Measurements from ENCODE around the gene MLNR. TPM values are rescaled to one million over a fixed set of nuclear protein-coding genes. Genes with fewer than 3 reads are reported as not detected.

Gene MLNR
- total and polyA plus RNA-seq, 2 donors (not counting 1 experiment from before 2014, with no cell fraction given): not detected

DNA sequence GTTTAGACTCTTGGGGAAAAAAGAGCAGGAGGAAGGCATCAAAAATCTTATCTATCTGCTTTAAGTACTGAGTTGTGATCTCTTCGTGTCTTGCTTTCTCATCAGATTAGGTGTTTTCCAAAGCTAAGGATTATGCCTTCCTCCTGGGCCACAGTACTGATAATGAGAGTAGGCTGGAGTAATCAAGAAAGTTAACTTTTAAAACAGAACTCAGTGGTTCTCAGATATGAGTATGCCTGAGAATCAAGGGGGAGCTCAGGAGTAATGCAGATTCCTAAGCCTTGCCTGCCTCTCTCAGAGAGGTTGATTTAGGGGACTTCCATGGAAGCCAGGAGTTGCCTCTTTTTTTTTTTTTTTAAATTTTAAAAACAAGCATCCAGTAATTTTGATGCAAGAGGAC, 51.1 kb downstream of the MLNR start:
- H3K36me3 ChIP-seq (ENCODE audit: control insufficient read depth, insufficient read depth, low read length): no peaks in the 10 kb centered on the region
- no peaks in the 10 kb centered on the region for H3K4me1 ChIP-seq (ENCODE audit: control insufficient read depth, extremely low read depth, insufficient read depth, low read length)
- H3K79me2 ChIP-seq (ENCODE audit: control insufficient read depth, insufficient read depth, low read length): no peaks in the 10 kb centered on the region
- H3K27ac ChIP-seq (ENCODE audit: insufficient read depth, low read length): no peak overlapping the region
- no peak overlapping the region for H3K9ac ChIP-seq (ENCODE audit: insufficient read depth, low read length)
- TF ChIP-seq, protein P1, sequence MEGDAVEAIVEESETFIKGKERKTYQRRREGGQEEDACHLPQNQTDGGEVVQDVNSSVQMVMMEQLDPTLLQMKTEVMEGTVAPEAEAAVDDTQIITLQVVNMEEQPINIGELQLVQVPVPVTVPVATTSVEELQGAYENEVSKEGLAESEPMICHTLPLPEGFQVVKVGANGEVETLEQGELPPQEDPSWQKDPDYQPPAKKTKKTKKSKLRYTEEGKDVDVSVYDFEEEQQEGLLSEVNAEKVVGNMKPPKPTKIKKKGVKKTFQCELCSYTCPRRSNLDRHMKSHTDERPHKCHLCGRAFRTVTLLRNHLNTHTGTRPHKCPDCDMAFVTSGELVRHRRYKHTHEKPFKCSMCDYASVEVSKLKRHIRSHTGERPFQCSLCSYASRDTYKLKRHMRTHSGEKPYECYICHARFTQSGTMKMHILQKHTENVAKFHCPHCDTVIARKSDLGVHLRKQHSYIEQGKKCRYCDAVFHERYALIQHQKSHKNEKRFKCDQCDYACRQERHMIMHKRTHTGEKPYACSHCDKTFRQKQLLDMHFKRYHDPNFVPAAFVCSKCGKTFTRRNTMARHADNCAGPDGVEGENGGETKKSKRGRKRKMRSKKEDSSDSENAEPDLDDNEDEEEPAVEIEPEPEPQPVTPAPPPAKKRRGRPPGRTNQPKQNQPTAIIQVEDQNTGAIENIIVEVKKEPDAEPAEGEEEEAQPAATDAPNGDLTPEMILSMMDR (conservative IDR thresholded peaks at IDR 0.05 in 1 of 2, IDR thresholded peaks at IDR 0.05 in 1 of 2; ENCODE audit: low read depth in 1 of 2, low read length in 2 of 2): no peak
- no peak for TF ChIP-seq EZH2 (IDR thresholded peaks at IDR 0.05; ENCODE audit: low read length, missing control alignments)
- no peaks in the 10 kb centered on the region for H3K27me3 ChIP-seq (ENCODE audit: control insufficient read depth, insufficient read depth, low read length)
- no peak overlapping the region for H2AFZ ChIP-seq (ENCODE audit: low read length)
- no peak for DNase-seq (ENCODE audit: low read depth in 2 of 2)
- no peak overlapping the region for H3K4me2 ChIP-seq (ENCODE audit: extremely low read depth, insufficient read depth, low read length)
- H3K9me3 ChIP-seq (ENCODE audit: control insufficient read depth, insufficient read depth, low read depth, low read length): no peaks in the 10 kb centered on the region
- H4K20me1 ChIP-seq (ENCODE audit: control insufficient read depth, extremely low read depth, insufficient read depth, low read length): no peaks in the 10 kb centered on the region
- H3K4me3 ChIP-seq (replicated peaks in 1 of 4; ENCODE audit: control extremely low read depth in 1 of 4, insufficient read depth in 1 of 4, low read depth in 3 of 4, low read length in 4 of 4): no peak overlapping the region

Other genes with a start within 250 kb of the MLNR start
- 54.2 and 79.4 TPM in 2 replicates for gene FNDC3A, start 244.4 kb upstream of the MLNR start, total RNA-seq
- 44.7 and 48.6 TPM in 2 replicates for gene FNDC3A, start 244.4 kb upstream of the MLNR start, polyA plus RNA-seq
- gene CDADC1, start 27.6 kb downstream of the MLNR start, total RNA-seq: 6.1 and 6.7 TPM in 2 replicates
- 4.1 and 6.6 TPM in 2 replicates for gene CDADC1, start 27.6 kb downstream of the MLNR start, polyA plus RNA-seq
- gene CAB39L, start 223.7 kb downstream of the MLNR start, total RNA-seq: 9.4 and 11.3 TPM in 2 replicates
- gene CAB39L, start 223.7 kb downstream of the MLNR start, polyA plus RNA-seq: 11.8 and 13.0 TPM in 2 replicates
- gene SETDB2, start 223.9 kb downstream of the MLNR start, total RNA-seq: 13.4 and 13.7 TPM in 2 replicates
- 8.3 and 10.4 TPM in 2 replicates for gene SETDB2, start 223.9 kb downstream of the MLNR start, polyA plus RNA-seq